Thyroid gland (tissue), 4 donors: ENCODE measurements around the gene TMEM255B. TPM values are rescaled to one million over a fixed set of nuclear protein-coding genes. Genes with fewer than 3 reads are reported as not detected.

Source experiments
- DNase-seq, 2 donors: peaks; one replicate each; pipeline ENCODE4 v3.0.0-alpha.2; 2019
- H3K27ac ChIP-seq, 3 donors: fragments of 200-600 bp; sonication (generic); 1 replicate in 2 of 3; 2 replicates in 1 of 3; pipeline ENCODE4 v1.5.1; 2016 to 2019; ENCODE audit warnings: mild to moderate bottlenecking in 1 of 3, moderate library complexity in 1 of 3
- H3K27me3 ChIP-seq: fragments of 200-600 bp; sonication (generic); one replicate; pipeline ENCODE4 v1.5.1; 2019
- H3K36me3 ChIP-seq, 2 donors: fragments of 200-600 bp; sonication (generic); one replicate each; pipeline ENCODE4 v1.5.1; 2016 to 2019
- H3K4me1 ChIP-seq, 2 donors: fragments of 200-600 bp; sonication (generic); one replicate each; pipeline ENCODE4 v1.5.1; 2017 to 2019
- H3K4me3 ChIP-seq, 3 donors: fragments of 200-600 bp; sonication (generic); replicated peaks in 1 of 3; 1 replicate in 2 of 3; 2 replicates in 1 of 3; pipeline ENCODE4 v1.5.1; 2016; ENCODE audit warnings: mild to moderate bottlenecking in 1 of 3
- H3K9me3 ChIP-seq: fragments of 200-600 bp; sonication (generic); one replicate; pipeline ENCODE4 v1.5.1; 2017
- CTCF ChIP-seq, 6 experiments: fragments of 200-600 bp in 3 of 6; fragments of 450-650 bp in 3 of 6; sonication (generic) in 3 of 6; IDR thresholded peaks; one replicate each; pipeline ENCODE4 v1.5.1; 2016 to 2019; ENCODE audit warnings: antibody characterized with exemption in 6 of 6, mild to moderate bottlenecking in 2 of 6, inconsistent platforms in 1 of 6, moderate library complexity in 1 of 6
- POLR2A ChIP-seq, 2 donors: fragments of 450-650 bp; IDR thresholded peaks; one replicate each; pipeline ENCODE4 v1.6.1; 2017; ENCODE audit warnings: antibody characterized with exemption in 2 of 2, mild to moderate bottlenecking in 2 of 2, moderate library complexity in 1 of 2
- WGBS, 2 donors: methylation state at CpG; one replicate each; pipeline ENCODE4 v1.1.5; 2017; 5-methylcytosine and 5-hydroxymethylcytosine counted together
- intact Hi-C: fragments of 100-400 bp; cut with DNase I; formaldehyde crosslinking; loops from one replicate; pipeline ENCODE4 v1.15.1; 2023
- total RNA-seq, 4 donors: library from RNA; depleted of rRNA; stranded (reverse); fragments of >200 nt; gene quantifications; one replicate each; pipeline ENCODE4 v1.2.3, GENCODE V29; 2016

Gene TMEM255B
- total RNA-seq, 4 donors from 2014 or later: 6.1 to 9.2 (median 8.3) TPM

- TF ChIP-seq POLR2A (IDR thresholded peaks at IDR 0.05): no peak
- intact Hi-C loops: no loop called here
- Histone ChIP-seq H3K36me3 (no peaks in the 10 kb centered on the region), H3K27me3 (no peaks in the 10 kb centered on the region), H3K4me3 (no peak overlapping the region), H3K4me1 (peaks cover 18 to 19% of the 10 kb centered on the region in 2 donors), H3K27ac (no peak overlapping the region), H3K9me3 (no peaks in the 10 kb centered on the region)
- 80 to 84% methylated on average over 8 of the region's 8 CpGs for WGBS, 2 donors
- DNase-seq: no peak
Measured at GRCh38 chr13:113848020-113848419, 89.0 kb downstream of the TMEM255B start.

- 92 to 93% methylated on average over 17 of the region's 18 CpGs for WGBS, 2 donors
- TF ChIP-seq CTCF (IDR thresholded peaks at IDR 0.05) (no peak), POLR2A (IDR thresholded peaks at IDR 0.05) (no peak)
- no peak for DNase-seq
- no peak overlapping the region for H3K27ac ChIP-seq
- H3K9me3 ChIP-seq: no peaks in the 10 kb centered on the region
- no peaks in the 10 kb centered on the region for H3K36me3 ChIP-seq
- H3K4me1 ChIP-seq: peaks cover 18 to 25% of the 10 kb centered on the region in 2 donors
- intact Hi-C loops: no loop called here
- no peak overlapping the region for H3K4me3 ChIP-seq
- H3K27me3 ChIP-seq: no peaks in the 10 kb centered on the region
Measured at GRCh38 chr13:113848431-113849260, 89.6 kb downstream of the TMEM255B start.

- Histone ChIP-seq H3K4me1 (peaks cover 24 to 34% of the 10 kb centered on the region in 2 donors), H3K4me3 (no peak overlapping the region), H3K9me3 (no peaks in the 10 kb centered on the region), H3K27me3 (no peaks in the 10 kb centered on the region), H3K36me3 (no peaks in the 10 kb centered on the region), H3K27ac (no peak overlapping the region)
- intact Hi-C loops: no loop called here
- 94 to 96% methylated on average over 3 of the region's 3 CpGs for WGBS, 2 donors
- no peak for TF ChIP-seq CTCF (IDR thresholded peaks at IDR 0.05)
- no peak for TF ChIP-seq POLR2A (IDR thresholded peaks at IDR 0.05)
- no peak for DNase-seq
Measured at GRCh38 chr13:113849546-113849945, 90.5 kb downstream of the TMEM255B start.

- WGBS, 2 donors: 95 to 96% methylated on average over 8 of the region's 8 CpGs
- peaks cover 27 to 35% of the 10 kb centered on the region in 2 donors for H3K4me1 ChIP-seq
- H3K9me3 ChIP-seq: no peaks in the 10 kb centered on the region
- TF ChIP-seq POLR2A (IDR thresholded peaks at IDR 0.05) (no peak), CTCF (IDR thresholded peaks at IDR 0.05) (no peak)
- H3K27ac ChIP-seq: no peak overlapping the region
- DNase-seq: no peak
- no peaks in the 10 kb centered on the region for H3K36me3 ChIP-seq
- H3K4me3 ChIP-seq: no peak overlapping the region
- intact Hi-C loops: no loop called here
- no peaks in the 10 kb centered on the region for H3K27me3 ChIP-seq
Measured at GRCh38 chr13:113849981-113850721, 91.1 kb downstream of the TMEM255B start.

GRCh38 chr13:113850722-113851479, 91.9 kb downstream of the TMEM255B start:
- Histone ChIP-seq H3K4me3 (no peak overlapping the region), H3K27ac (no peak overlapping the region), H3K9me3 (no peaks in the 10 kb centered on the region), H3K36me3 (no peaks in the 10 kb centered on the region), H3K27me3 (no peaks in the 10 kb centered on the region), H3K4me1 (peaks cover 27 to 43% of the 10 kb centered on the region in 2 donors)
- TF ChIP-seq CTCF (IDR thresholded peaks at IDR 0.05): no peak
- TF ChIP-seq POLR2A (IDR thresholded peaks at IDR 0.05): no peak
- no peak for DNase-seq
- WGBS, 2 donors: 96 to 98% methylated on average over 3 of the region's 3 CpGs
- intact Hi-C loops: no loop called here
